DND-41 (cell line): ENCODE data around the gene HS3ST6.

ENCODE experiments used
- CTCF ChIP-seq: IDR thresholded peaks from 2 replicates; pipeline ENCODE4 v1.5.1; 2012; ENCODE audit warnings: borderline replicate concordance, low read length, moderate library complexity, mild to moderate bottlenecking; ENCODE audit not compliant: poor library complexity, severe bottlenecking; ENCODE audit errors: extremely low read depth
- EZH2 ChIP-seq: IDR thresholded peaks from 3 replicates; pipeline ENCODE4 v1.6.1; 2012; ENCODE audit warnings: borderline replicate concordance, low read depth, mild to moderate bottlenecking, moderate library complexity, low read length, inconsistent platforms; ENCODE audit not compliant: severe bottlenecking

- TF ChIP-seq CTCF (no peak), EZH2 (no peak)
Measured at GRCh38 chr16:1942047-1942809, 24.0 kb upstream of the HS3ST6 start.
